ENCODE results near the gene PSMD4. TPM values are rescaled to one million over a fixed set of nuclear protein-coding genes. Genes with fewer than 3 reads are reported as not detected.

Gene PSMD4
- total RNA-seq, 1 experiment from 2014 or later = 250 TPM

DNA sequence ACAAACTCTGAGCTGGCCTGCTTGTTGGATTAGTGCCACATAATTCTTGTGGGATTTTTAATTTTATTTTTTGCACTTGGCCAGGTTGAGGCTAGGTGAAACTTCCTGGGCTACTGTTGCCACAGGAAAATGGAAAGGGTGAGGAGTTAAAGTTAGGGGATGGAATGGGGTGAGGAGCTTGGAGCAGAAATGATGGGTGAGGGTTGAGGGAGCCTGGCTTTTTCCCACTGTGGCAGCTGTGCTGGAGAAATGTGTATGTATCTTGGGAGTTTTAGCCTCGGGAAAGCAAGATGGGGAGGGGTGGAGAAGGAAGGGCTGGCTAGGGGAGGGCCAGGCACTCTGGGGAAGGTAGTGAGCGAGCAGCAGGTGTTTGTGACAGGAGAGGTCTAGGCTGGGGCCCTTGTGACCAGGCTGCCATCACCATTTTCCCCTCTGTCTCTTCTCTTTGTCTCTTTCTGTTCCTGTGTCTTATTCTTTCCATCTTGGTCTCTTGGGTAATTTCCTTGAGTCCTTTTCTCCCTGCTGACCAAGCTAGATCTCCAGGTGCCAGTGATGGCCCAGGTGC, 29.6 kb downstream of the PSMD4 start:
- no peak for DNase-seq
- Histone ChIP-seq H3K9me3 (no peaks in the 10 kb centered on the region), H3K36me3 (ENCODE audit: control insufficient read depth, insufficient read depth, low read length) (peaks cover 4% of the 10 kb centered on the region), H3K27me3 (replicated peaks; ENCODE audit: control insufficient read depth, insufficient read depth, low read length) (no peaks in the 10 kb centered on the region), H3K4me1 (0 out of 2 replicates have a peak, but pooled peaks cover 4% of the 10 kb centered on the region), H3K4me3 (ENCODE audit: low read depth, low read length) (no peak overlapping the region)
- H3K36me3 Mint-ChIP-seq (ENCODE audit: insufficient read depth, unreplicated experiment) = peaks cover 56% of the 10 kb centered on the region
- no TSS peak for BruUV-seq (replicated peaks)
- H3K27ac Mint-ChIP-seq (ENCODE audit: unreplicated experiment) = peak overlapping the region; percentile 53
- POLR2A ChIA-PET = no interaction called here
- peak overlapping the region; percentile 88 for H3K4me3 Mint-ChIP-seq (ENCODE audit: unreplicated experiment)
- no peaks in the 10 kb centered on the region for H3K27me3 Mint-ChIP-seq (ENCODE audit: insufficient read depth, unreplicated experiment)
- no peaks in the 10 kb centered on the region for H3K9me3 Mint-ChIP-seq (ENCODE audit: unreplicated experiment)
- peaks cover 6% of the 10 kb centered on the region for H3K4me1 Mint-ChIP-seq (ENCODE audit: low read depth, unreplicated experiment)
- intact Hi-C loops (cut with micrococcal nuclease; ENCODE audit: unreplicated experiment) = loop anchor here (5.0 kb wide), 2 partner anchors 63 to 228 kb away; partner anchors contain the start of genes CGN and RFX5
- TF ChIP-seq CTCF (IDR thresholded peaks at IDR 0.05; ENCODE audit: insufficient read depth in 1 of 2, low read depth in 1 of 2, low read length in 1 of 2, severe bottlenecking in 1 of 2, unreplicated experiment in 1 of 2) = no peak
- CTCF ChIA-PET = no interaction called here

DNA sequence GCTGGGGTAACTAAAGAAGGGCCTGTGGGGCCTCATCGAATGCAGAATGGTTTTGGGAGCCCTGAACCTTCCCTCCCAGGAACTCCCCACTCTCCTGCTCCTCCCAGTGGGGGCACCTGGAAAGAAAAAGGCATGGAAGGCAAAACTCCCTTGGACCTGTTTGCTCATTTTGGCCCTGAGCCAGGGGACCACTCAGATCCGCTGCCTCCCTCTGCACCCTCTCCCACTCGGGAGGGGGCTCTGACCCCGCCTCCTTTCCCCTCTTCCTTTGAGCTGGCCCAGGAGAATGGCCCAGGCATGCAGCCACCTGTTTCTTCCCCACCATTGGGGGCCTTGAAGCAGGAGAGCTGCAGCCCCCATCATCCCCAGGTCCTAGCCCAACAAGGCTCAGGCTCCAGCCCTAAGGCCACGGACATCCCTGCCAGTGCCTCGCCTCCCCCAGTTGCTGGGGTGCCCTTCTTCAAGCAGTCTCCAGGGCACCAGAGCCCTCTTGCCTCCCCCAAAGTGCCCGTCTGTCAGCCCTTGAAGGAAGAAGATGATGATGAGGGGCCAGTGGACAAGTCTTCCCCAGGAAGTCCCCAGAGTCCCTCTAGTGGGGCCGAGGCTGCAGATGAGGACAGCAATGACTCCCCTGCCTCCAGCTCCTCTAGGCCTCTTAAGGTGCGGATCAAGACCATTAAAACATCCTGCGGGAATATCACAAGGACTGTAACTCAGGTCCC, 32.2 kb downstream of the PSMD4 start:
- Mint-ChIP-seq H3K4me3 (ENCODE audit: unreplicated experiment) (no peak overlapping the region), H3K9me3 (ENCODE audit: unreplicated experiment) (no peaks in the 10 kb centered on the region), H3K4me1 (ENCODE audit: low read depth, unreplicated experiment) (peaks cover 6% of the 10 kb centered on the region), H3K27me3 (ENCODE audit: insufficient read depth, unreplicated experiment) (no peaks in the 10 kb centered on the region), H3K27ac (ENCODE audit: unreplicated experiment) (no peak overlapping the region), H3K36me3 (ENCODE audit: insufficient read depth, unreplicated experiment) (peaks cover 71% of the 10 kb centered on the region)
- no peaks in the 10 kb centered on the region for H3K27me3 ChIP-seq (replicated peaks; ENCODE audit: control insufficient read depth, insufficient read depth, low read length)
- POLR2A ChIA-PET = no interaction called here
- TF ChIP-seq CTCF (IDR thresholded peaks at IDR 0.05; ENCODE audit: insufficient read depth in 1 of 2, low read depth in 1 of 2, low read length in 1 of 2, severe bottlenecking in 1 of 2, unreplicated experiment in 1 of 2) = no peak
- H3K4me3 ChIP-seq (ENCODE audit: low read depth, low read length) = no peak overlapping the region
- H3K36me3 ChIP-seq (ENCODE audit: control insufficient read depth, insufficient read depth, low read length) = peaks cover 6% of the 10 kb centered on the region
- CTCF ChIA-PET = no interaction called here
- no peaks in the 10 kb centered on the region for H3K9me3 ChIP-seq
- H3K4me1 ChIP-seq = 0 out of 2 replicates have a peak, but pooled peaks cover 4% of the 10 kb centered on the region
- no TSS peak for BruUV-seq (replicated peaks)
- DNase-seq = no peak
- intact Hi-C loops (cut with micrococcal nuclease; ENCODE audit: unreplicated experiment) = no loop called here

GRCh38 chr1:151287341-151287699, 32.8 kb downstream of the PSMD4 start:
- Mint-ChIP-seq H3K36me3 (ENCODE audit: insufficient read depth, unreplicated experiment) (peaks cover 72% of the 10 kb centered on the region), H3K4me1 (ENCODE audit: low read depth, unreplicated experiment) (peaks cover 6% of the 10 kb centered on the region), H3K27me3 (ENCODE audit: insufficient read depth, unreplicated experiment) (no peaks in the 10 kb centered on the region), H3K27ac (ENCODE audit: unreplicated experiment) (no peak overlapping the region), H3K9me3 (ENCODE audit: unreplicated experiment) (no peaks in the 10 kb centered on the region), H3K4me3 (ENCODE audit: unreplicated experiment) (no peak overlapping the region)
- DNase-seq = no peak
- Histone ChIP-seq H3K4me3 (ENCODE audit: low read depth, low read length) (no peak overlapping the region), H3K9me3 (no peaks in the 10 kb centered on the region), H3K36me3 (ENCODE audit: control insufficient read depth, insufficient read depth, low read length) (peaks cover 6% of the 10 kb centered on the region), H3K27me3 (replicated peaks; ENCODE audit: control insufficient read depth, insufficient read depth, low read length) (no peaks in the 10 kb centered on the region), H3K4me1 (0 out of 2 replicates have a peak, but pooled peaks cover 4% of the 10 kb centered on the region)
- TF ChIP-seq CTCF (IDR thresholded peaks at IDR 0.05; ENCODE audit: insufficient read depth in 1 of 2, low read depth in 1 of 2, low read length in 1 of 2, severe bottlenecking in 1 of 2, unreplicated experiment in 1 of 2) = no peak
- intact Hi-C loops (cut with micrococcal nuclease; ENCODE audit: unreplicated experiment) = no loop called here
- ChIA-PET POLR2A (no interaction called here), CTCF (no interaction called here)
- BruUV-seq (replicated peaks) = no TSS peak
